GM12878 (cell line): ENCODE measurements around the gene TMEM72. TPM values are rescaled to one million over a fixed set of nuclear protein-coding genes. Genes with fewer than 3 reads are reported as not detected.
A peak's percentile ranks its signal among the peaks of the same experiment; 100 is the strongest.

Source experiments
- ATF3 ChIP-seq: IDR thresholded peaks from 2 replicates; pipeline ENCODE4 v1.6.1; 2011; ENCODE audit warnings: low read depth, mild to moderate bottlenecking, low read length, moderate library complexity, borderline replicate concordance; ENCODE audit errors: extremely low read depth
- CEBPB ChIP-seq, 2 experiments: fragments of 150-350 bp in 1 of 2; IDR thresholded peaks; 2 replicates each; pipeline ENCODE4 v1.6.1; 2012 to 2014; ENCODE audit warnings: low read depth in 2 of 2, low read length in 2 of 2, borderline replicate concordance in 1 of 2, inconsistent platforms in 1 of 2
- CHD4 ChIP-seq: fragments of 200-600 bp; sonication (generic); IDR thresholded peaks from 2 replicates; pipeline ENCODE4 v1.6.1; 2016; ENCODE audit warnings: mild to moderate bottlenecking
- EZH2 ChIP-seq: IDR thresholded peaks from 2 replicates; pipeline ENCODE4 v1.6.1; 2012; ENCODE audit warnings: low read depth, mild to moderate bottlenecking, control low read depth, inconsistent platforms, low read length, borderline replicate concordance; ENCODE audit not compliant: control insufficient read depth
- IKZF2 ChIP-seq, 2 experiments: fragments of 450-650 bp; IDR thresholded peaks; 2 replicates each; pipeline ENCODE4 v1.6.1; 2017; ENCODE audit warnings: mild to moderate bottlenecking in 2 of 2, moderate library complexity in 2 of 2
- JUNB ChIP-seq: IDR thresholded peaks from 2 replicates; pipeline ENCODE4 v1.6.1; 2016; ENCODE audit warnings: antibody characterized with exemption, mild to moderate bottlenecking
- NFIC ChIP-seq: IDR thresholded peaks from 2 replicates; pipeline ENCODE4 v1.6.1; 2012; ENCODE audit warnings: low read depth, mild to moderate bottlenecking, inconsistent platforms, low read length, moderate library complexity
- NFYA ChIP-seq: IDR thresholded peaks from 2 replicates; pipeline ENCODE4 v1.6.1; 2011; ENCODE audit warnings: low read depth, mild to moderate bottlenecking, low read length, improper control_type of control experiment, borderline replicate concordance
- NR2C2 ChIP-seq: IDR thresholded peaks from 2 replicates; pipeline ENCODE4 v1.6.1; 2011; ENCODE audit warnings: borderline replicate concordance, low read depth; ENCODE audit not compliant: control insufficient read depth, insufficient read length
- PAX5 ChIP-seq: IDR thresholded peaks from 2 replicates; pipeline ENCODE4 v1.6.1; 2011; ENCODE audit warnings: low read depth, low read length, borderline replicate concordance
- RFX5 ChIP-seq: IDR thresholded peaks from 2 replicates; pipeline ENCODE4 v1.6.1; 2011; ENCODE audit warnings: low read depth, low read length, improper control_type of control experiment
- ZBTB40 ChIP-seq: fragments of 450-650 bp; IDR thresholded peaks from 2 replicates; pipeline ENCODE4 v1.6.1; 2016; ENCODE audit warnings: mild to moderate bottlenecking, moderate library complexity, borderline replicate concordance
- polyA plus RNA-seq, 11 experiments: library from polyadenylated mRNA; depleted of rRNA in 4 of 11; unstranded in 6 of 11; stranded (reverse) in 5 of 11; fragments of >200 nt; fragmentation: Nextera tagmentation in 4 of 11; fragmentation: Illumina TruSeq in 1 of 11; extraction: Ambion mirVana in 4 of 11; extraction: Trizol in 1 of 11; gene quantifications; 1 replicate in 1 of 11; 2 replicates in 10 of 11; pipeline versions ENCODE4 v1.2.1 to v1.2.3, GENCODE V29; 2011 to 2016; ENCODE audit warnings: inconsistent platforms in 2 of 11, missing spikeins in 2 of 11, low read depth in 1 of 11
- total RNA-seq, 4 experiments: library from RNA; depleted of rRNA in 3 of 4; stranded (reverse); fragments of >200 nt in 3 of 4; fragmentation: Illumina TruSeq in 1 of 4; extraction: Trizol in 1 of 4; gene quantifications; 2 replicates each; pipeline versions ENCODE4 v1.2.1 to v1.2.3, GENCODE V29; 2013 to 2021
- TF ChIP-seq, protein P1 (sequence below), 3 experiments: IDR thresholded peaks in 2 of 3; conservative IDR thresholded peaks in 1 of 3; 2 replicates each; pipeline ENCODE4 v1.5.1; 2011; ENCODE audit warnings: low read depth in 3 of 3, low read length in 3 of 3, mild to moderate bottlenecking in 3 of 3, control low read depth in 2 of 3, moderate library complexity in 2 of 3, inconsistent platforms in 1 of 3, mixed read lengths in 1 of 3; ENCODE audit not compliant: control insufficient read depth in 2 of 3, insufficient read depth in 1 of 3; ENCODE audit errors: extremely low read depth in 1 of 3
- TF ChIP-seq, protein P2 (sequence below): fragments of 450-650 bp; IDR thresholded peaks from 2 replicates; pipeline ENCODE4 v1.6.1; 2017; ENCODE audit warnings: mild to moderate bottlenecking
- TF ChIP-seq, protein P3 (sequence below): fragments of 450-650 bp; IDR thresholded peaks from 2 replicates; pipeline ENCODE4 v1.6.1; 2014; ENCODE audit warnings: mild to moderate bottlenecking
- TF ChIP-seq, protein P4 (sequence below): fragments of 450-650 bp; conservative IDR thresholded peaks from 2 replicates; pipeline ENCODE4 v1.6.1; 2017; ENCODE audit warnings: mild to moderate bottlenecking, moderate library complexity

Gene TMEM72
- total and polyA plus RNA-seq, 10 of the 15 experiments (the other 5 are each of a cell fraction or from before 2014, with no cell fraction given): 0.12 TPM; not detected in 9

DNA sequence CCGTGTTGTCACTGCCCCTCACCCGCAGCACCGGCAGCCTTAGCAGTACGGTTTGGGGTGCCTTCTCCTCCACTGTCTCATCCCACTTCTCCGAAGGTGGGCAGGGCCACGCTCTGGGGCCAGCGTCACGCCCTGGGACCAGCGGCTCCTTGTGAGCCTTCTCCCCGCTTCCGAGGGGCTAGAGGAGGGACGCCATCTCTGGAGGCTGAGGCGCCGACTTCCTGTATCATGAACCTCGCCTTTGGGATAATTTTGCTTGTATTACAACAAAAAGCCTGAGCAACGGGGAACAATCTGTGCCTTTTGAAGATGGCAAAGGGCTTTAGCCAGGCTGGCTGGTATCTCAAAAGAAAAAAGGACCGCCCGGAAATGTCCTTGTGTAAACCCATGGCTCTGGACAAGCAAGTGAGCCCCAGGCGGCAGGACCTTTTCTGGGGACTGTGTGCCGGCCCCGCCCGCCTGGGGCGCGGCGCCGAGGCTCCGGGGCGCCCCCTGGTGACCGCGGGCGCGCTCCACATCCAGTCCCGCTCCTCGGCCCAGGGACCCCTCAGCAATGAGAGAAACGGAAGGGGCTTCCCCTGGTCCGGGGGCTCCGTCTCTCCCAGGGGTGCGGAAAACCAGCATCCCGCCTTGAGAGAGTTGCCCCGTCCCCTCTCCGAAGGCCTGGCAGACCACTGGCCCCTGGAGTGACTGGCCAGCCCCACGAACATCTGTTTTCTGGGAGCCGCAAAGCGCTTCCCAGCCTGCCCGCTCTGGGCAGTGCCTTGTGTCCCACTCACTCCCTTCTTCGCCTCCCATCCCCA lies 63.7 kb downstream of the TMEM72 start (continued):
- no peak for TF ChIP-seq ZBTB40
- no peak for TF ChIP-seq CHD4
- no peak for TF ChIP-seq RFX5
- no peak for TF ChIP-seq IKZF2 (IDR thresholded peaks at IDR 0.05)
- no peak for TF ChIP-seq NR2C2
- TF ChIP-seq, protein P1, sequence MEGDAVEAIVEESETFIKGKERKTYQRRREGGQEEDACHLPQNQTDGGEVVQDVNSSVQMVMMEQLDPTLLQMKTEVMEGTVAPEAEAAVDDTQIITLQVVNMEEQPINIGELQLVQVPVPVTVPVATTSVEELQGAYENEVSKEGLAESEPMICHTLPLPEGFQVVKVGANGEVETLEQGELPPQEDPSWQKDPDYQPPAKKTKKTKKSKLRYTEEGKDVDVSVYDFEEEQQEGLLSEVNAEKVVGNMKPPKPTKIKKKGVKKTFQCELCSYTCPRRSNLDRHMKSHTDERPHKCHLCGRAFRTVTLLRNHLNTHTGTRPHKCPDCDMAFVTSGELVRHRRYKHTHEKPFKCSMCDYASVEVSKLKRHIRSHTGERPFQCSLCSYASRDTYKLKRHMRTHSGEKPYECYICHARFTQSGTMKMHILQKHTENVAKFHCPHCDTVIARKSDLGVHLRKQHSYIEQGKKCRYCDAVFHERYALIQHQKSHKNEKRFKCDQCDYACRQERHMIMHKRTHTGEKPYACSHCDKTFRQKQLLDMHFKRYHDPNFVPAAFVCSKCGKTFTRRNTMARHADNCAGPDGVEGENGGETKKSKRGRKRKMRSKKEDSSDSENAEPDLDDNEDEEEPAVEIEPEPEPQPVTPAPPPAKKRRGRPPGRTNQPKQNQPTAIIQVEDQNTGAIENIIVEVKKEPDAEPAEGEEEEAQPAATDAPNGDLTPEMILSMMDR (IDR thresholded peaks at IDR 0.05 in 2 of 3, conservative IDR thresholded peaks at IDR 0.05 in 1 of 3; ENCODE audit: control insufficient read depth in 2 of 3, extremely low read depth in 1 of 3, insufficient read depth in 1 of 3, low read depth in 3 of 3, low read length in 3 of 3): peak; percentile 78 to 95 (median 94); a peak in 5 of 6 replicates
- TF ChIP-seq JUNB: no peak
- TF ChIP-seq, protein P2, sequence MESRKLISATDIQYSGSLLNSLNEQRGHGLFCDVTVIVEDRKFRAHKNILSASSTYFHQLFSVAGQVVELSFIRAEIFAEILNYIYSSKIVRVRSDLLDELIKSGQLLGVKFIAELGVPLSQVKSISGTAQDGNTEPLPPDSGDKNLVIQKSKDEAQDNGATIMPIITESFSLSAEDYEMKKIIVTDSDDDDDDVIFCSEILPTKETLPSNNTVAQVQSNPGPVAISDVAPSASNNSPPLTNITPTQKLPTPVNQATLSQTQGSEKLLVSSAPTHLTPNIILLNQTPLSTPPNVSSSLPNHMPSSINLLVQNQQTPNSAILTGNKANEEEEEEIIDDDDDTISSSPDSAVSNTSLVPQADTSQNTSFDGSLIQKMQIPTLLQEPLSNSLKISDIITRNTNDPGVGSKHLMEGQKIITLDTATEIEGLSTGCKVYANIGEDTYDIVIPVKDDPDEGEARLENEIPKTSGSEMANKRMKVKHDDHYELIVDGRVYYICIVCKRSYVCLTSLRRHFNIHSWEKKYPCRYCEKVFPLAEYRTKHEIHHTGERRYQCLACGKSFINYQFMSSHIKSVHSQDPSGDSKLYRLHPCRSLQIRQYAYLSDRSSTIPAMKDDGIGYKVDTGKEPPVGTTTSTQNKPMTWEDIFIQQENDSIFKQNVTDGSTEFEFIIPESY: no peak
- no peak for TF ChIP-seq NFIC
- TF ChIP-seq ATF3: no peak
- TF ChIP-seq EZH2: no peak
- no peak for TF ChIP-seq NFYA
- TF ChIP-seq, protein P3, sequence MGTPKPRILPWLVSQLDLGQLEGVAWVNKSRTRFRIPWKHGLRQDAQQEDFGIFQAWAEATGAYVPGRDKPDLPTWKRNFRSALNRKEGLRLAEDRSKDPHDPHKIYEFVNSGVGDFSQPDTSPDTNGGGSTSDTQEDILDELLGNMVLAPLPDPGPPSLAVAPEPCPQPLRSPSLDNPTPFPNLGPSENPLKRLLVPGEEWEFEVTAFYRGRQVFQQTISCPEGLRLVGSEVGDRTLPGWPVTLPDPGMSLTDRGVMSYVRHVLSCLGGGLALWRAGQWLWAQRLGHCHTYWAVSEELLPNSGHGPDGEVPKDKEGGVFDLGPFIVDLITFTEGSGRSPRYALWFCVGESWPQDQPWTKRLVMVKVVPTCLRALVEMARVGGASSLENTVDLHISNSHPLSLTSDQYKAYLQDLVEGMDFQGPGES: no peak
- TF ChIP-seq CEBPB (IDR thresholded peaks at IDR 0.05; ENCODE audit: borderline replicate concordance in 1 of 2, low read depth in 2 of 2, low read length in 2 of 2): no peak
- TF ChIP-seq, protein P4, sequence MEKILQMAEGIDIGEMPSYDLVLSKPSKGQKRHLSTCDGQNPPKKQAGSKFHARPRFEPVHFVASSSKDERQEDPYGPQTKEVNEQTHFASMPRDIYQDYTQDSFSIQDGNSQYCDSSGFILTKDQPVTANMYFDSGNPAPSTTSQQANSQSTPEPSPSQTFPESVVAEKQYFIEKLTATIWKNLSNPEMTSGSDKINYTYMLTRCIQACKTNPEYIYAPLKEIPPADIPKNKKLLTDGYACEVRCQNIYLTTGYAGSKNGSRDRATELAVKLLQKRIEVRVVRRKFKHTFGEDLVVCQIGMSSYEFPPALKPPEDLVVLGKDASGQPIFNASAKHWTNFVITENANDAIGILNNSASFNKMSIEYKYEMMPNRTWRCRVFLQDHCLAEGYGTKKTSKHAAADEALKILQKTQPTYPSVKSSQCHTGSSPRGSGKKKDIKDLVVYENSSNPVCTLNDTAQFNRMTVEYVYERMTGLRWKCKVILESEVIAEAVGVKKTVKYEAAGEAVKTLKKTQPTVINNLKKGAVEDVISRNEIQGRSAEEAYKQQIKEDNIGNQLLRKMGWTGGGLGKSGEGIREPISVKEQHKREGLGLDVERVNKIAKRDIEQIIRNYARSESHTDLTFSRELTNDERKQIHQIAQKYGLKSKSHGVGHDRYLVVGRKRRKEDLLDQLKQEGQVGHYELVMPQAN: 0 out of 2 replicates have a peak, but pooled peaks have one; percentile 43
- 0 out of 2 replicates have a peak, but pooled peaks have one; percentile 24 for TF ChIP-seq PAX5
